GM10248 (cell line): ENCODE data around the gene ARHGAP24.
"Not testable (repeated sequence)": the region's sequence is repeated elsewhere in the genome, so short reads cannot be mapped to it uniquely, and the experiment has no call there.

ENCODE experiments used
- CTCF ChIA-PET: fragments of 300-600 bp; sonication (Branson Sonifier 250); formaldehyde crosslinking; extraction: SDS; loops from one replicate; lab custom pipeline; 2021; ENCODE audit warnings: antibody characterized with exemption; lab: Yijun Ruan, JAX
- POLR2A ChIA-PET: fragments of 350-650 bp; sonication (Branson Sonifier 250); formaldehyde crosslinking; extraction: SDS; loops from one replicate; lab custom pipeline; 2020; ENCODE audit warnings: antibody characterized with exemption; lab: Yijun Ruan, JAX
- DNase-seq: peaks from one replicate; pipeline ENCODE4 v3.0.0; 2012; ENCODE audit errors: extremely low spot score
- TF ChIP-seq, protein P1 (sequence below): IDR thresholded peaks from 2 replicates; pipeline ENCODE4 v1.5.1; 2012; ENCODE audit warnings: mild to moderate bottlenecking, low read depth; ENCODE audit errors: extremely low read depth, missing control alignments, control extremely low read depth

Gene ARHGAP24

DNA sequence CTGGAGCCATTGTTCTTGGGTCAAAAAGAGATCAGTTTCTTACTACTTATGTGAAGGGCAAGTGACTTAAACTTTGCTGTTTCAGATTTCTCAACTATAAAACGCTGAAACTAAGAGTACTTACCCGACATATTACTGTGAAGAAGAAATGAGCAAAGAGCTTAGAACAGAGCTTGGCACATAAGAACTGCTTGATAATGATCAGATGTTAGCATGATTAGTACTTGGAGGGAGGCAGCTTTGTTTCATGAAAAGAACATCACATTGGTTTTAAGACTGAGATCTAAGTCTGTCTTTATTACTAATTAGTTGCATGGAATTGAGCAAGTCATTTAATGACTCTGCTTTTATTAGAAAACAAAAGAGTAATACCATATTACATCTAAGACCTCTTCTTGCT is 169.1 kb downstream of the ARHGAP24 start:
- ChIA-PET CTCF (interaction anchor here (1.5 kb wide), 1 partner anchor 15 kb away, joined by 3 read pairs; no protein-coding TSS in a partner anchor), POLR2A (no interaction called here)
- DNase-seq = no peak
- TF ChIP-seq, protein P1, sequence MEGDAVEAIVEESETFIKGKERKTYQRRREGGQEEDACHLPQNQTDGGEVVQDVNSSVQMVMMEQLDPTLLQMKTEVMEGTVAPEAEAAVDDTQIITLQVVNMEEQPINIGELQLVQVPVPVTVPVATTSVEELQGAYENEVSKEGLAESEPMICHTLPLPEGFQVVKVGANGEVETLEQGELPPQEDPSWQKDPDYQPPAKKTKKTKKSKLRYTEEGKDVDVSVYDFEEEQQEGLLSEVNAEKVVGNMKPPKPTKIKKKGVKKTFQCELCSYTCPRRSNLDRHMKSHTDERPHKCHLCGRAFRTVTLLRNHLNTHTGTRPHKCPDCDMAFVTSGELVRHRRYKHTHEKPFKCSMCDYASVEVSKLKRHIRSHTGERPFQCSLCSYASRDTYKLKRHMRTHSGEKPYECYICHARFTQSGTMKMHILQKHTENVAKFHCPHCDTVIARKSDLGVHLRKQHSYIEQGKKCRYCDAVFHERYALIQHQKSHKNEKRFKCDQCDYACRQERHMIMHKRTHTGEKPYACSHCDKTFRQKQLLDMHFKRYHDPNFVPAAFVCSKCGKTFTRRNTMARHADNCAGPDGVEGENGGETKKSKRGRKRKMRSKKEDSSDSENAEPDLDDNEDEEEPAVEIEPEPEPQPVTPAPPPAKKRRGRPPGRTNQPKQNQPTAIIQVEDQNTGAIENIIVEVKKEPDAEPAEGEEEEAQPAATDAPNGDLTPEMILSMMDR = no peak

DNA sequence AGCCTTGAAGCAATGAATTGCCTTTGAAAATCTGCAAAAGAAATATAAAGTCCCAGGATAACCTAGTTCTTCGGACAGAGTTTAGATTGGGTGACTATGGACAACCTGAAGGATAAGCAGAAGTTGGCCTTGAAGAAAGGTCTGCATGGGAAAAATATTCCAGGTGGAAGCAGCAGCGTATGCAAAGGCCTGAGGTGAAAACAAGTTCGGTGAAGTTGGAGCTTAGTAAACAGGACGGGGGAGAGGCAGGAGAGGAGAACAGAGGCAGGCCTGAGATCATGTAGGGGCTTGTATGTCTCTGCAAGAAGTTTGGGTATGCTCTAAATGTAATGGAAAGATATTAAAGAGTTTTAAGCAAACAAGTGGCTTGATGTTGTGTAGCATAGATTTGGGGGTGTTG is 176.0 kb downstream of the ARHGAP24 start:
- ChIA-PET POLR2A (no interaction called here), CTCF (interaction anchor here (1.3 kb wide), 1 partner anchor 9 kb away, joined by 3 read pairs; no protein-coding TSS in a partner anchor)
- TF ChIP-seq, protein P1 = no peak

DNA sequence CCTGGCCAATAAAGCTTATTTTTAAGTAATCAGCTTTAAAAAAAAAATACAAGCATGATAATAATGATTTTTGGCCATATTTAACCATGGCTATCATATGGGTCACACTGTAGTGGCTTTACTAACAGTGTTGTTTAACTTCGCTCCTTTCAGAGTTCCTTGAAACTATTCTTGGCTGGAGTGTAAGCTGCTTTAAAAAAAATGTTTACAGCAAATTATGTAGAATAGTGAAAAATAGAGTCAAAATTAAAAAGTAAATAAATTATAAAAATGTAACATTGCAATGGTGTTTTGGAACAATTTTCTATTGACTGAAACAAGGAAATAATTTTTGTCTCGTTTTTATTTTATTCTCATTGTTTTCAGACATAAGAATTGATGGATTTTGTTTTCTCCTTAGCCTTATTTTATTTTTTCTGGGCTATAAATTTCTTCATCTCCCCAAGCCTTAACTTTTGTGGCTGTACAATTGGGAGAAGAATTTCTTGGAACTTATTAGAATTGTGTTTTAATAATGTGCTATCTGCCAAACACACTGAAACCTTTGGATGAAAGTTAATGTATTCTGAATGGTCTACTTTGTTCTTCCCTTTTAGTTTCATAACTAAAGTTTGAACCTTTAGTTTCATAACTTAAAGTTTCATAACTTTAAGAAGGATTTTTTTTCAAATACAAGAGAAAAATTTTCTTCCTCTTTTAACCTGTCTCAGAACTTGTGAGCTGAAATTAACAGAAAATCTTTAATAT is 182.0 kb downstream of the ARHGAP24 start:
- ChIA-PET POLR2A (no interaction called here), CTCF (interaction anchor here (1.1 to 2.2 kb wide), 5 partner anchors 12 to 284 kb away, joined by 3 to 7 read pairs (median 4); no protein-coding TSS in a partner anchor)
- DNase-seq = no peak
- TF ChIP-seq, protein P1 = no peak

More for the DNA sequence above, 176.0 kb downstream of the ARHGAP24 start:
- no peak for DNase-seq

DNA sequence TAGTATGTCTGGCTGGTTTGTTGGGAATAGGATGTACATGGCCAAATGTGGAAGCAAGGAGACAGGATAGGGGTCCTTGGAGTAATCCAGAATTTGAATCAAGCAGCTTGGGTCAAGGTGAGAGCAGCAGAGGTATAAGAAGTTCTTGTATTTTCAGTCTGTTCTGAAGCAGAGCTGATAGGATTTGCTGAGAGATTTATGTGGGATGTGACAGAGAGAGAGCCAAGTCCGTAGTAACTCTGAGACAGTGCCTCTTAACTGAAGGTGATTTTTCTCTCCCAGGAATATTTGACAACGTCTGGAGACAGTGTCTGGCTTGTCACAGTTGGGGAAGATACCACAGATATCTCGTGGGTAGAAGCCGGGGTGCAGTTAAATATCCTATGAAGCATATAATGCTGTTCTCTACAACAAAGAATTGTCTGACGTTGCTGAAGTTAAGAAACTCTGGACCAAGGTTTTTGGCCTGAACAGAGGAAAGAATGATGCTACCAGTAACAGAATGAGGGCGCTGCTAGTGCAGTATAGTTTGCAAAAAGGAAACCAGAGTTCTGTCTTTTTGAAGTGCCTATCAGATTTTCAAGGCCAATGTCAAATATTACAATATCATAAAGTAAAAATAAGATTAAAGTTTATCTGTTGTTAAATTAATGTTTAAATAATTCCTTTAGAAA is 184.0 kb downstream of the ARHGAP24 start:
- TF ChIP-seq, protein P1 = peak; percentile 6
- POLR2A ChIA-PET = no interaction called here
- DNase-seq = no peak
- CTCF ChIA-PET = interaction anchor here (1.0 to 2.6 kb wide), 9 partner anchors 13 to 89 kb away, joined by 3 to 9 read pairs (median 3); no protein-coding TSS in a partner anchor

DNA sequence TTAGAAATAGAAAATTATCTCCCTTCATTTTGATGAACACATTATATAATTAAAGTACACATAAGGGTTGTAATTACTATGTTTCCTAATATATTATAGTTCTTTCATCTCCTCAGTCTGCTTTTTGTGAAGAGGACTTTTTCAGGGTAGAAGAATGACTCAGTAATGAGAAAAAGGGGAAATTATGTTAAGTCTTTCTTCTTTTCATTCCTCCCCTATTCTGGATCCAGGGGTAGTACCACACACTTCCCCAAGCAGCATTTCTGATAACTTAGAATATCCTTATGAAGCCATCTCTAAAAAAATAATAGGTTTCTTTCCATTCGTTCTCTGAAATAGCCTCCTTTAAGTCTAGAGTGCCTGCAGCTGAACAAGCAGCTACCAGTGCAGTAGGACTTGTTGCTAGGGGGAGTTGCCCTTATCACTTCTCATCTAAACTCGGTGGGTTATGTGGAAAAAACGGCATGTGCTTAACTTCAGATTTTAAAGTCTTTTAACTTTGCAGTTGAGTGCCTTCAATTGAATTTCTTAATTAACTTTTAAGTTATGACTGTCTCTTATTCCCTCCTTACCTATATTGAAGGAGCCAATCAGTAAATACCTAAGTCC is 184.8 kb downstream of the ARHGAP24 start:
- no peak for DNase-seq
- TF ChIP-seq, protein P1 = no peak
- ChIA-PET POLR2A (no interaction called here), CTCF (interaction anchor here (1.4 to 2.6 kb wide), 6 partner anchors 9 to 66 kb away, joined by 3 to 9 read pairs (median 4); no protein-coding TSS in a partner anchor)

DNA sequence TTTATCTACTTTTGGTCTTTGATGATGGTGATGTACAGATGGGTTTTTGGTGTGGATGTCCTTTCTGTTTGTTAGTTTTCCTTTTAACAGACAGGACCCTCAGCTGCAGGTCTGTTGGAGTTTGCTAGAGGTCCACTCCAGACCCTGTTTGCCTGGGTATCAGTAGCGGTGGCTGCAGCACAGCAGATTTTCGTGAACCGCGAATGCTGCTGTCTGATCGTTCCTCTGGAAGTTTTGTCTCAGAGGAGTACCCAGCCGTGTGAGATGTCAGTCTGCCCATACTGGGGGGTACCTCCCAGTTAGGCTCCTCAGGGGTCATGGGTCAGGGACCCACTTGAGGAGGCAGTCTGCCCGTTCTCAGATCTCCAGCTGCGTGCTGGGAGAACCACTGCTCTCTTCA is 191.7 kb downstream of the ARHGAP24 start:
- POLR2A ChIA-PET, DNase-seq, CTCF ChIA-PET: not testable (repeated sequence)
